Gastroesophageal sphincter (tissue), 4 donors: ENCODE measurements around the gene GPC3. TPM values are rescaled to one million over a fixed set of nuclear protein-coding genes. Genes with fewer than 3 reads are reported as not detected.
"Not testable (repeated sequence)": the region's sequence is repeated elsewhere in the genome, so short reads cannot be mapped to it uniquely, and the experiment has no call there.

ENCODE experiments used
- ATAC-seq: fragments of 150-250 bp; one replicate; pipeline ENCODE4 v1.9.1; 2016; ENCODE audit warnings: mild to moderate bottlenecking, moderate library complexity
- H3K27ac ChIP-seq, 4 donors: fragments of 200-600 bp; sonication (generic) in 3 of 4; 1 replicate in 3 of 4; 2 replicates in 1 of 4; pipeline ENCODE4 v1.5.1; 2016 to 2019
- H3K27me3 ChIP-seq: fragments of 200-600 bp; sonication (generic); one replicate; pipeline ENCODE4 v1.5.1; 2019
- H3K36me3 ChIP-seq, 2 donors: fragments of 200-600 bp; sonication (generic); one replicate each; pipeline ENCODE4 v1.5.1; 2019; ENCODE audit warnings: control low read depth in 1 of 2
- H3K4me1 ChIP-seq, 3 donors: fragments of 200-600 bp; sonication (generic); 1 replicate in 2 of 3; 2 replicates in 1 of 3; pipeline ENCODE4 v1.5.1; 2016 to 2019; ENCODE audit warnings: control low read depth in 2 of 3
- H3K4me3 ChIP-seq, 2 donors: fragments of 200-600 bp; sonication (generic); one replicate each; pipeline ENCODE4 v1.5.1; 2019; ENCODE audit warnings: mild to moderate bottlenecking in 1 of 2, moderate library complexity in 1 of 2
- H3K9me3 ChIP-seq, 3 donors: fragments of 200-600 bp; sonication (generic); one replicate each; pipeline ENCODE4 v1.5.1; 2017 to 2019; ENCODE audit warnings: control low read depth in 2 of 3
- CTCF ChIP-seq, 4 experiments: fragments of 200-600 bp in 2 of 4; fragments of 450-650 bp in 2 of 4; sonication (generic) in 1 of 4; IDR thresholded peaks; one replicate each; pipeline ENCODE4 v1.5.1; 2017 to 2019; ENCODE audit warnings: antibody characterized with exemption in 4 of 4, mild to moderate bottlenecking in 2 of 4, moderate library complexity in 2 of 4
- EP300 ChIP-seq: sonication (generic); formaldehyde crosslinking; IDR thresholded peaks from one replicate; pipeline ENCODE4 v1.6.1; 2017; ENCODE audit warnings: antibody characterized with exemption, mild to moderate bottlenecking
- POLR2A ChIP-seq, 2 donors: fragments of 450-650 bp; IDR thresholded peaks; one replicate each; pipeline ENCODE4 v1.6.1; 2017; ENCODE audit warnings: antibody characterized with exemption in 2 of 2, mild to moderate bottlenecking in 2 of 2, moderate library complexity in 1 of 2
- POLR2AphosphoS5 ChIP-seq: sonication (generic); formaldehyde crosslinking; IDR thresholded peaks from one replicate; pipeline ENCODE4 v1.6.1; 2017; ENCODE audit warnings: antibody characterized with exemption
- WGBS, 2 donors: methylation state at CpG; one replicate each; pipeline ENCODE4 v1.1.5; 2018; ENCODE audit warnings: low coverage in 1 of 2; 5-methylcytosine and 5-hydroxymethylcytosine counted together
- total RNA-seq, 4 donors: library from RNA; depleted of rRNA; stranded (reverse); fragments of >200 nt; gene quantifications; one replicate each; pipeline ENCODE4 v1.1.0, GENCODE V29; 2016

The GPC3 gene
- total RNA-seq, 4 donors from 2014 or later: 5.8 to 19.7 (median 14.9) TPM

- no peak for ATAC-seq
- no peaks in the 10 kb centered on the region for H3K27me3 ChIP-seq
- H3K27ac ChIP-seq: no peak overlapping the region
- TF ChIP-seq POLR2A (IDR thresholded peaks at IDR 0.05) (no peak), EP300 (no peak), POLR2AphosphoS5 (no peak), CTCF (IDR thresholded peaks at IDR 0.05) (no peak)
- H3K4me3 ChIP-seq: no peak overlapping the region
- no peaks in the 10 kb centered on the region for H3K36me3 ChIP-seq
- no peaks in the 10 kb centered on the region for H3K4me1 ChIP-seq
- no peaks in the 10 kb centered on the region for H3K9me3 ChIP-seq
- WGBS, 2 donors: 20% methylated on average over 1 of the region's 3 CpGs; no CpG with 5 or more reads in 1 of the 2 donors
Measured at GRCh38 chrX:133533249-133533648, 452.1 kb downstream of the GPC3 start.

- Histone ChIP-seq H3K9me3 (no peaks in the 10 kb centered on the region), H3K4me1 (no peaks in the 10 kb centered on the region), H3K4me3 (no peak overlapping the region), H3K36me3 (no peaks in the 10 kb centered on the region), H3K27me3 (no peaks in the 10 kb centered on the region), H3K27ac (no peak overlapping the region)
- 66% methylated on average over 3 of the region's 6 CpGs; no CpG with 5 or more reads in 1 of the 2 donors for WGBS, 2 donors
- peak; percentile 8 for TF ChIP-seq POLR2AphosphoS5
- no peak for TF ChIP-seq EP300
- peak; percentile 39 for ATAC-seq
Measured at GRCh38 chrX:133530960-133531359, 454.4 kb downstream of the GPC3 start.

- Histone ChIP-seq H3K36me3 (no peaks in the 10 kb centered on the region), H3K27ac (no peak overlapping the region), H3K4me3 (no peak overlapping the region), H3K9me3 (no peaks in the 10 kb centered on the region), H3K27me3 (no peaks in the 10 kb centered on the region), H3K4me1 (no peaks in the 10 kb centered on the region)
- 73 to 100% methylated on average over 2 to 3 of the region's 3 CpGs for WGBS, 2 donors
- TF ChIP-seq POLR2AphosphoS5 (no peak), EP300 (no peak), POLR2A (IDR thresholded peaks at IDR 0.05) (no peak), CTCF (IDR thresholded peaks at IDR 0.05) (no peak)
- no peak for ATAC-seq
Measured at GRCh38 chrX:133529578-133529977, 455.8 kb downstream of the GPC3 start.

GRCh38 chrX:133527825-133528224, 457.6 kb downstream of the GPC3 start:
- ATAC-seq: no peak

GRCh38 chrX:133527415-133527814, 458.0 kb downstream of the GPC3 start:
- Histone ChIP-seq H3K27me3 (no peaks in the 10 kb centered on the region), H3K4me3 (no peak overlapping the region), H3K36me3 (no peaks in the 10 kb centered on the region), H3K4me1 (no peaks in the 10 kb centered on the region), H3K9me3 (no peaks in the 10 kb centered on the region), H3K27ac (no peak overlapping the region)
- no peak for ATAC-seq
- TF ChIP-seq POLR2A (IDR thresholded peaks at IDR 0.05) (no peak), CTCF (IDR thresholded peaks at IDR 0.05) (no peak), POLR2AphosphoS5 (no peak), EP300 (no peak)
- 30 to 39% methylated on average over 2 of the region's 3 CpGs for WGBS, 2 donors

More at GRCh38 chrX:133527825-133528224, 457.6 kb downstream of the GPC3 start:
- H3K4me3 ChIP-seq: no peak overlapping the region
- H3K36me3 ChIP-seq: no peaks in the 10 kb centered on the region
- H3K27me3 ChIP-seq: no peaks in the 10 kb centered on the region
- H3K9me3 ChIP-seq: no peaks in the 10 kb centered on the region
- WGBS, 2 donors: 92 to 93% methylated on average over 1 to 4 of the region's 4 CpGs
- H3K4me1 ChIP-seq: no peaks in the 10 kb centered on the region
- H3K27ac ChIP-seq: no peak overlapping the region
- no peak for TF ChIP-seq CTCF (IDR thresholded peaks at IDR 0.05)
- no peak for TF ChIP-seq POLR2AphosphoS5
- TF ChIP-seq EP300: no peak
- TF ChIP-seq POLR2A (IDR thresholded peaks at IDR 0.05): no peak

- H3K4me1 ChIP-seq: not testable (repeated sequence)
Measured at GRCh38 chrX:133526773-133527172, 458.6 kb downstream of the GPC3 start.

More at GRCh38 chrX:133526773-133527172, 458.6 kb downstream of the GPC3 start:
- H3K36me3 ChIP-seq, H3K4me3 ChIP-seq, H3K27me3 ChIP-seq, H3K27ac ChIP-seq, ATAC-seq, H3K9me3 ChIP-seq: not testable (repeated sequence)
- 100% methylated on average over 1 of the region's 3 CpGs; no CpG with 5 or more reads in 1 of the 2 donors for WGBS, 2 donors
